ENCODE measurements around the gene GRIK4.

The GRIK4 gene

DNA sequence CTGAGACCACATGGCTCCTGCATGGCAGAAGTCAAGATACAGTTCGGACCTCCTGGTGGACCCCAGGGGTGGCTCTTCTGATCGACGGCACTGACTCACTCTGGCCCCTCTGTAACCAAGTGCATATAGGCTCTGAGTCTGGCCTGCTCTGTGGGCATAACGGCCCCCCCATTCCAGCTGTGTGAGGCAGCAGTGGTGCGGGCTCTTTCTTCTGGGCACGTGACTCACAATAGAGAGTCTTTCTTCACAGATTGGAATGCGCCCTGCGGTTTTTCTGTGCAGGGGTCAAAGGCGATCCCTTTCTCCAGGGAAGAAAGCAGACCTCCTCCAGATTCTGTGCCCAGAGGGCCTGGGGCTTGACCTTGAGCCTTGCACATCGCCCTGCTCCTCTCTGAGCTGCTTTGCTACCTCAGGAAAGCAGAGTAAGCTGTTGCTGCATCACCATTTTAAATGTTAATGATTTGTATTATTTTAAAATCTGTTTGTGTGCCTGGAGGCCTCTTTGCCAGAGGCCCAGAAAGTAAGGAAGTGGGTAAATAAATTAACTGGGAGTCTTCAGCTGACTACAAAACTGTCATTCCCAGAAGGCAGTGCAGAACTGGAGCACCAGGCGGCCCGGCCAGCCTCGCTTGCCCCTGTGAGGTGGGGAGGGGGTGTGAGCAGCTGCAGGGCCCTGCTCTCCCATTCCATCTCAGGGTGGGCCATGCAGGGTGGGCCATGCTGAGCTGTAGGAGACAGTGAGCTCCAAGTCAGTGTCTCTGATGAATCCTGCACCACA, 199.0 kb downstream of the GRIK4 start:
- H3K4me1 ChIP-seq (ENCODE audit: control insufficient read depth, insufficient read depth, low read length, poor library complexity, severe bottlenecking) = peaks cover 21% of the 10 kb centered on the region

DNA sequence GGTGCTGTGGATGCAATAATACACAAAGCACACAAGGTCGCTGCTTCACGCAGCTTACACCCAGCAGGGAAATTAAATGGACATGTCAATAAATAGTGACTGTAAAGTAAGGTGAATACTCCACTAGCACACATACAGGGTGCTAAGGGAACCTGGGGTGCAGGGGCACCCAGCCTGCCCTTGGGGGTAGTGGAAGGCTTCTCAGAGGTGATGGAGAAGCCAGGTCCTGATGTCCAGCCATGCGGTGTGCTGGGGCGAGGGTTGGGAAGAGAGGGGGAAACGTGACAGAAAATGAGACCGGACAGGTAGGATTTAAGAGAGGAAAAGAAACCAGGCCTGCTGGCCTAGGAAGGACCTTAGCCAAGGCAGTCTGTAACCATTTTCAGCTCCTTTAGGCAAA, 200.5 kb downstream of the GRIK4 start:
- no peak overlapping the region for H3K27ac ChIP-seq (ENCODE audit: low read depth, low read length, severe bottlenecking)
- no peaks in the 10 kb centered on the region for H3K36me3 ChIP-seq (ENCODE audit: control insufficient read depth, insufficient read depth, low read length)
- H3K4me1 ChIP-seq (ENCODE audit: control insufficient read depth, insufficient read depth, low read length, poor library complexity, severe bottlenecking) = peaks cover 21% of the 10 kb centered on the region
- WGBS, 2 experiments (ENCODE audit: insufficient coverage in 2 of 2) = 89 to 98% methylated on average over 4 to 6 of the region's 6 CpGs
- peaks cover 5% of the 10 kb centered on the region for H3K9me3 ChIP-seq (ENCODE audit: control insufficient read depth, low read length)
- no peak overlapping the region for H3K4me3 ChIP-seq (ENCODE audit: extremely low read depth, insufficient read depth, low read length, poor library complexity, severe bottlenecking)

More for the DNA sequence above, 199.0 kb downstream of the GRIK4 start:
- Histone ChIP-seq H3K4me3 (ENCODE audit: extremely low read depth, insufficient read depth, low read length, poor library complexity, severe bottlenecking) (no peak overlapping the region), H3K36me3 (ENCODE audit: control insufficient read depth, insufficient read depth, low read length) (no peaks in the 10 kb centered on the region), H3K9me3 (ENCODE audit: control insufficient read depth, low read length) (peaks cover 5% of the 10 kb centered on the region), H3K27ac (ENCODE audit: low read depth, low read length, severe bottlenecking) (peak overlapping the region; percentile 67)
- 23 to 27% methylated on average over 9 to 12 of the region's 13 CpGs for WGBS, 2 experiments (ENCODE audit: insufficient coverage in 2 of 2)

DNA sequence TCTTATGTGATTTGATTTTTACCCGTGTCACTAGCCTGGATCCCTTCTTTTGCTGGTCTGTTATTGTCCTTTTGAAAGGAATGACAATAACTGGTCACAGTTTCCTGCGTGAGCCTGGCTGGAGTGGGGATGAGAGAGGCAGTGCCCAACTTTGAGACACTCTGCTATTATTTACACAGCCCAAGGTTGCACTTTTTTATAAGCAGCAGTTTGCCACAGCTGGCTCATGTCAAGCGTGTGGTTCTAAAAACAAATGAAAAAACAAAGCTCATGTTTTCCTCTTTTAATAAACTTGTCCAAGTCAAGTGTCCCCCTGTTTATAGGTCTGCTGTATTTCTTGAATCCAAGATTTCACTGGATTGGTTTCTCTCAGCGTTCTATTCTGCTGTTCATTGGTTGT, 201.3 kb downstream of the GRIK4 start:
- no peaks in the 10 kb centered on the region for H3K36me3 ChIP-seq (ENCODE audit: control insufficient read depth, insufficient read depth, low read length)
- peaks cover 21% of the 10 kb centered on the region for H3K4me1 ChIP-seq (ENCODE audit: control insufficient read depth, insufficient read depth, low read length, poor library complexity, severe bottlenecking)
- peaks cover under 1% of the 10 kb centered on the region for H3K9me3 ChIP-seq (ENCODE audit: control insufficient read depth, low read length)
- H3K4me3 ChIP-seq (ENCODE audit: extremely low read depth, insufficient read depth, low read length, poor library complexity, severe bottlenecking) = no peak overlapping the region
- no peak overlapping the region for H3K27ac ChIP-seq (ENCODE audit: low read depth, low read length, severe bottlenecking)
- WGBS, 2 experiments (ENCODE audit: insufficient coverage in 2 of 2) = 92 to 100% methylated on average over 2 of the region's 4 CpGs

DNA sequence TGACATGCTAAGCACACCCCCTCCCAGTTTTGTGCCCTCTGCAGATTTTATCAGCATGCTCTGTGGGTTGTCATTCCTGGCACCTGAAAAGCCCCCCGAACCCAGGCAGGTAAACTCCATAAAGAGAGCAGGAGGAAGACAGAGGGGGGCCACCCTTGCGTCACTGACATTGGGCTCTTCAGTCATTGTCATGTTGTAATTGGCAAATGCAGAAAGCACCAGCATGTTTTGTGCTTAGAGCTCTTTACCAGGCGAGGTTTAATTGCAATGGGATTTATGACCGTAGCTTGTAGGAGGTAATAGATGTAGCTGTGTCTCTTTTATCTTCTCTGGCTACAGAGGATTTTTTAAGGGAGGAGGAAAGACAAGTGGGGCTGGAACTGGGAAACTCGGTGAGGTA, 201.7 kb downstream of the GRIK4 start:
- 80 to 81% methylated on average over 4 to 5 of the region's 5 CpGs for WGBS, 2 experiments (ENCODE audit: insufficient coverage in 2 of 2)
- Histone ChIP-seq H3K36me3 (ENCODE audit: control insufficient read depth, insufficient read depth, low read length) (no peaks in the 10 kb centered on the region), H3K4me1 (ENCODE audit: control insufficient read depth, insufficient read depth, low read length, poor library complexity, severe bottlenecking) (peaks cover 21% of the 10 kb centered on the region)

DNA sequence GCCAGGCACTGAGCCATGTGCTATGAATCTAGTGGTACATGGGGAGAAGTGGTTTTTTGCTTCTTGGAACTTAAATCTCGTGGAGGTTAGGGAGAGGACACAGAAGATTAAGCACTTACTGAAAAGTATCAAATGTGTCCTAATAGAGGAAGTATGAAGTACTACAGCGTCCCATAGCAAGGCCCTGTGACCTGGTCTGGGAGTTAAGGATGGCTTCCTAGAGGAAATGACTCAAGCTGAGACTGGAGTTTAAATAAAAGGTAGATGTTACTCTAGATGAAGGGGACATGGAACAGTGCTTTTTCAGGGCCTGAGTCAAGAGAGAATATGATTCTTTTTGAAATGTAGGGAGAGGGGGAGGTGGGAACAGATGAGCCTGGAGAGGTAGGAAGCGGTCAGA, 202.9 kb downstream of the GRIK4 start:
- H3K9me3 ChIP-seq (ENCODE audit: control insufficient read depth, low read length) = no peaks in the 10 kb centered on the region
- no peaks in the 10 kb centered on the region for H3K36me3 ChIP-seq (ENCODE audit: control insufficient read depth, insufficient read depth, low read length)
- H3K4me1 ChIP-seq (ENCODE audit: control insufficient read depth, insufficient read depth, low read length, poor library complexity, severe bottlenecking) = peaks cover 21% of the 10 kb centered on the region
- 86 to 94% methylated on average over 2 to 3 of the region's 3 CpGs for WGBS, 2 experiments (ENCODE audit: insufficient coverage in 2 of 2)
- H3K4me3 ChIP-seq (ENCODE audit: extremely low read depth, insufficient read depth, low read length, poor library complexity, severe bottlenecking) = no peak overlapping the region
- H3K27ac ChIP-seq (ENCODE audit: low read depth, low read length, severe bottlenecking) = no peak overlapping the region

More for the DNA sequence above, 201.7 kb downstream of the GRIK4 start:
- Histone ChIP-seq H3K9me3 (ENCODE audit: control insufficient read depth, low read length) (no peaks in the 10 kb centered on the region), H3K27ac (ENCODE audit: low read depth, low read length, severe bottlenecking) (no peak overlapping the region), H3K4me3 (ENCODE audit: extremely low read depth, insufficient read depth, low read length, poor library complexity, severe bottlenecking) (no peak overlapping the region)

DNA sequence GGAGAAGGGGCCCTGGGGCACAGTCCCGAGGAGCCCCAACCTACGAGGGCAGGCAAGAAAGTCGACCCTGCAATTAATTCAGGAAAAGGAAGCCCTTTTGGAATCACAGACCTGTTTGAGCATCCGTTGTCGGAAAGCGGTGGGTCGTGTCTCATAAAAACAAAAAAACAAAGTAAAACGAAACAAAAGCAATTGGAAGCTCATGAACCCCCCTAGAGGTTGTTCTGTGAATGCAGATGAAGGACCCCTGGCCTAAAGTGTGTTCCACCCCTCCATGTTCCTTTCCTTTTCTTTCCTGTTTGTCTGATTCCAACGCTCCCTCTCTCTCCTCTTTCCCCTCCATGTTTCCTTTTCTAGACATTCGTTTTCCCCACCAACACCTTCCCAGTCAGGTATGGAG, 203.7 kb downstream of the GRIK4 start:
- 71 to 85% methylated on average over 8 to 10 of the region's 10 CpGs for WGBS, 2 experiments (ENCODE audit: insufficient coverage in 2 of 2)
- peaks cover 15% of the 10 kb centered on the region for H3K4me1 ChIP-seq (ENCODE audit: control insufficient read depth, insufficient read depth, low read length, poor library complexity, severe bottlenecking)
- no peaks in the 10 kb centered on the region for H3K9me3 ChIP-seq (ENCODE audit: control insufficient read depth, low read length)
- H3K36me3 ChIP-seq (ENCODE audit: control insufficient read depth, insufficient read depth, low read length) = no peaks in the 10 kb centered on the region
- H3K4me3 ChIP-seq (ENCODE audit: extremely low read depth, insufficient read depth, low read length, poor library complexity, severe bottlenecking) = no peak overlapping the region
- H3K27ac ChIP-seq (ENCODE audit: low read depth, low read length, severe bottlenecking) = no peak overlapping the region

DNA sequence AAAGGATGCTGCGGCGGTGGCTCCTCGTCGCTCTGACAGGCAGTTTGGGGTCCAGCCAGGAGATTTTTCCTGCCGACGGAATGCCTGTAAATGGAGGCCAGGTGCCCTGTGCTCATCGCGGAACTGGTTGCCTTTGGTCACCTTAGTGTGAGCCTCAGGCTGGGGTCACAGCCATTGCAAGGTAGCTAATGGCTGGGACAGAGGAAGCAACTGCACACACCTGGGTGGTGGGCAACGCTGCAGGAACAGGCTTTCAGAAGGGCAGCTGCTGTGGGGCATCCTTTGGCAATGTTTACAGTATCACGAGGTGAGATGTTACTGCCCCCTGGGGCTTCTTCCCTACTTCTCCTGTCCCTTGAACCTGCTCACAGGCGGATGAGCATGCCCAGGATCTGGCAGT, 205.5 kb downstream of the GRIK4 start:
- Histone ChIP-seq H3K27ac (ENCODE audit: low read depth, low read length, severe bottlenecking) (no peak overlapping the region), H3K4me3 (ENCODE audit: extremely low read depth, insufficient read depth, low read length, poor library complexity, severe bottlenecking) (no peak overlapping the region), H3K4me1 (ENCODE audit: control insufficient read depth, insufficient read depth, low read length, poor library complexity, severe bottlenecking) (no peaks in the 10 kb centered on the region), H3K9me3 (ENCODE audit: control insufficient read depth, low read length) (no peaks in the 10 kb centered on the region), H3K36me3 (ENCODE audit: control insufficient read depth, insufficient read depth, low read length) (no peaks in the 10 kb centered on the region)
- WGBS, 2 experiments (ENCODE audit: insufficient coverage in 2 of 2) = 89 to 94% methylated on average over 9 to 10 of the region's 11 CpGs

DNA sequence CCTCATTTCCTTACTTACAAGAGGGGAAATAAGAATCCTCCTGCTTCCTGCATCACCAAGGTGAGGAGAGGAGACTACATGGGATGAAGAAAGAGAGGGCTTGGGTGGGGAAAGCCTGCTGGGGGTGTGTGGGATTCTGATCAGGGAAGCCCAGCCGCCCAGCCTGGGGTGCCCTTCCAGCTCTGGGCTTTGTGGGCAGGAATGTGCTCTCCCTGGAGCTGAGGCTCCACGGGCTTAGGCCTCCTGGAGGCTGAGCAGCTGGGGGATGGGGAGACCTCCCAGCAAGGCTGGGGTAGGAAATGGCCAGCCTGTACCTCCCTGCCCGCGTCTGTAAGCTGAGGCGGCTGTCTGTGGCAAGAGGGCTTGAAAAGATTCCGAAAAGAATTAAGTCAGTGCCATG, 206.1 kb downstream of the GRIK4 start:
- no peaks in the 10 kb centered on the region for H3K36me3 ChIP-seq (ENCODE audit: control insufficient read depth, insufficient read depth, low read length)
- 84 to 91% methylated on average over 5 to 6 of the region's 6 CpGs for WGBS, 2 experiments (ENCODE audit: insufficient coverage in 2 of 2)

DNA sequence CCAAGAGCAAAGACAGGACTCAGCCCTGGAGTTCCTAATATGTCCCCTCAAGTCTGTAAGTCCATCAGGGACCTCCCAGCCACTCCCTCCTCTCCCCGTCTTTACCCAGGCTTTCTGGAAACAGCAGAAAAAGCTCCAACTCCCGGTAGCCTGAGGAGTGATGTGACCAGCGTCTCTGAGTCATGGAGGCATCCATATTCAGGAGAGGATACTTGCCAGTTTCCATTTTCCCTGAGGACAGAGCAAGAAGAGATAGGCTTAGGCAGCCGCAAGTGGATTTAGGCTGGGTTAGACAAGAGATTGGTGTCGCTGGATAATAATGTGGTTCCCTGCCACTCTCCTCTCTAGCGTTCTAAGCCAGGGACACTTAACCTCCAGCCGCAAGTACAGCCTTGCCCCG, 206.6 kb downstream of the GRIK4 start:
- Histone ChIP-seq H3K4me3 (ENCODE audit: extremely low read depth, insufficient read depth, low read length, poor library complexity, severe bottlenecking) (no peak overlapping the region), H3K36me3 (ENCODE audit: control insufficient read depth, insufficient read depth, low read length) (no peaks in the 10 kb centered on the region), H3K27ac (ENCODE audit: low read depth, low read length, severe bottlenecking) (no peak overlapping the region), H3K9me3 (ENCODE audit: control insufficient read depth, low read length) (no peaks in the 10 kb centered on the region), H3K4me1 (ENCODE audit: control insufficient read depth, insufficient read depth, low read length, poor library complexity, severe bottlenecking) (no peaks in the 10 kb centered on the region)
- WGBS, 2 experiments (ENCODE audit: insufficient coverage in 2 of 2) = 80 to 83% methylated on average over 5 to 6 of the region's 8 CpGs

More for the DNA sequence above, 206.1 kb downstream of the GRIK4 start:
- Histone ChIP-seq H3K9me3 (ENCODE audit: control insufficient read depth, low read length) (no peaks in the 10 kb centered on the region), H3K4me3 (ENCODE audit: extremely low read depth, insufficient read depth, low read length, poor library complexity, severe bottlenecking) (no peak overlapping the region), H3K27ac (ENCODE audit: low read depth, low read length, severe bottlenecking) (no peak overlapping the region), H3K4me1 (ENCODE audit: control insufficient read depth, insufficient read depth, low read length, poor library complexity, severe bottlenecking) (no peaks in the 10 kb centered on the region)

DNA sequence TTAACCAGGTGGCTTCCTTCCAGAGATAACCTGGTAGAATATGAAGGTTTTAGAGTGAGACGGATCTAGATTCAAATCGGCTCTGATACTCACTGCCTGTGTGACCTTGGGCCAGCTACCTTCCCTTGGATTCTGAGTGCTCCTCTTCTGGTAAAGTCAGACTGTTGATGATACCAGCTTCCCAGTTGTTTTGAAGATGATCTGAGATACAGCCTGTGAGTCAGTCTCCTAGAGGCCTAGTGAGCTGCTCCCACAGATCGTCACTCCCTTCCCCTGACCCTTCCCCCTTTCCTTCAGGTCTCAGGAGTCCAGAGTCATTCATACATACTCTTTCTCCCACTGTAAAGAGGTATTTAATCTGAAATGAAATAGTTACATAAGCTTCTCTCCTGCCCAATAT, 207.8 kb downstream of the GRIK4 start:
- Histone ChIP-seq H3K4me3 (ENCODE audit: extremely low read depth, insufficient read depth, low read length, poor library complexity, severe bottlenecking) (no peak overlapping the region), H3K4me1 (ENCODE audit: control insufficient read depth, insufficient read depth, low read length, poor library complexity, severe bottlenecking) (no peaks in the 10 kb centered on the region), H3K9me3 (ENCODE audit: control insufficient read depth, low read length) (no peaks in the 10 kb centered on the region), H3K27ac (ENCODE audit: low read depth, low read length, severe bottlenecking) (no peak overlapping the region), H3K36me3 (ENCODE audit: control insufficient read depth, insufficient read depth, low read length) (no peaks in the 10 kb centered on the region)
- 90% methylated on average over 2 of the region's 3 CpGs for WGBS, 2 experiments (ENCODE audit: insufficient coverage in 2 of 2)

DNA sequence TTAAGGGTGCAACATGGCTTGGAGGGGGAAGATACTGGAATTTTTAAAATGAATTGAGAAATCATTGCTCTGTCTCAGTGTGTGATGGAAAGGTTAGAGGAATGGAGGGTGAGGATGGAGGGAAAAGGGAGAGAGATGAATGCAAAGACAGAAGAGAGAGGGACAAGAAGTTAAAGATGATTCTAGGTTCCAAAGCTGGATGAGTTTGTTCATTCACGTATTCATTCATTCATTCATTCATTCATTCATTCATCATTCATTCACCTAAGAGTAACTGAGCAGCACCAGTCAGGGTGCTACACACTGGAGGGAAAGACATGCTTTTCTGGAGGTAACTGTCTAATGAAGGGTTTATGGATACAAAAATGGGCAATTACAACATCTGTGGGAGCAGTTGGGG, 209.2 kb downstream of the GRIK4 start:
- Histone ChIP-seq H3K27ac (ENCODE audit: low read depth, low read length, severe bottlenecking) (no peak overlapping the region), H3K4me3 (ENCODE audit: extremely low read depth, insufficient read depth, low read length, poor library complexity, severe bottlenecking) (no peak overlapping the region), H3K4me1 (ENCODE audit: control insufficient read depth, insufficient read depth, low read length, poor library complexity, severe bottlenecking) (no peaks in the 10 kb centered on the region), H3K9me3 (ENCODE audit: control insufficient read depth, low read length) (no peaks in the 10 kb centered on the region), H3K36me3 (ENCODE audit: control insufficient read depth, insufficient read depth, low read length) (no peaks in the 10 kb centered on the region)
- no CpG with 5 or more reads among the region's 1 CpG for WGBS, 2 experiments (ENCODE audit: insufficient coverage in 2 of 2)

Data from mesodermal cell (in vitro differentiated cells).